Left lung (tissue), 10 donors: ENCODE data around the gene ANGPTL5. TPM values are rescaled to one million over a fixed set of nuclear protein-coding genes. Genes with fewer than 3 reads are reported as not detected.

Source experiments
- ATAC-seq: fragments of 200-7000 bp; cut with Tn5 transposase; one replicate; pipeline ENCODE4 v1.9.1; 2020; ENCODE audit warnings: moderate library complexity
- DNase-seq, 4 donors: peaks; one replicate each; pipeline ENCODE4 v3.0.0-alpha.2; 2013 to 2020
- H3K27ac ChIP-seq, 2 donors: fragments of 200-600 bp; sonication (generic) in 1 of 2; one replicate each; pipeline versions ENCODE4 v1.5.0 to v1.8.0; 2020 to 2021
- H3K27me3 ChIP-seq, 2 donors: fragments of 200-600 bp; sonication (generic) in 1 of 2; one replicate each; pipeline versions ENCODE4 v1.5.0 to v1.8.0; 2020 to 2021
- H3K36me3 ChIP-seq, 2 donors: fragments of 200-600 bp; sonication (generic) in 1 of 2; one replicate each; pipeline versions ENCODE4 v1.5.0 to v1.8.0; 2020 to 2021
- H3K4me1 ChIP-seq, 2 donors: fragments of 200-600 bp; one replicate each; pipeline ENCODE4 v1.8.0; 2021
- H3K4me3 ChIP-seq, 2 donors: fragments of 200-600 bp; sonication (generic) in 1 of 2; one replicate each; pipeline versions ENCODE4 v1.5.0 to v1.8.0; 2020 to 2021; ENCODE audit warnings: mild to moderate bottlenecking in 1 of 2
- H3K9me3 ChIP-seq, 2 donors: fragments of 200-600 bp; sonication (generic) in 1 of 2; one replicate each; pipeline versions ENCODE4 v1.5.0 to v1.8.0; 2020 to 2021
- CTCF ChIP-seq, 2 donors: fragments of 200-600 bp; sonication (generic) in 1 of 2; IDR thresholded peaks; one replicate each; pipeline versions ENCODE4 v1.5.0 to v1.8.0; 2021; ENCODE audit warnings: antibody characterized with exemption in 2 of 2
- intact Hi-C, 2 donors: fragments of 100-400 bp; cut with DNase I; formaldehyde crosslinking; loops; one replicate each; pipeline versions ENCODE4 v1.11.2 to v1.14.2; 2022
- polyA plus RNA-seq, 6 donors: library from polyadenylated mRNA; unstranded; fragments of 120-200 nt; gene quantifications; one replicate each; pipeline ENCODE4 v1.2.1, GENCODE V29; 2013; ENCODE audit not compliant: insufficient read length in 6 of 6
- total RNA-seq, 2 donors: library from RNA; stranded (reverse); fragmentation: NEBNext Ultra II Directional; extraction: Animal tissue kit (Norgen Biotek cat#: 25700); gene quantifications; one replicate each; pipeline ENCODE4 v1.2.1, GENCODE V29; 2021
- donor health status: DM: no; HTN: yes; CAD: no.
- donor health status: DM: no; HTN: no; CAD: no.

The ANGPTL5 gene
- total and polyA plus RNA-seq, 8 donors: 0.08 to 0.34 (median 0.14) TPM; not detected in 4

GRCh38 chr11:101848262-101848661, 68.1 kb downstream of the ANGPTL5 start:
- peak in 1 of 4 donors; percentile 62 for DNase-seq
- Histone ChIP-seq H3K9me3 (no peaks in the 10 kb centered on the region), H3K4me3 (no peak overlapping the region), H3K4me1 (no peaks in the 10 kb centered on the region), H3K27me3 (no peaks in the 10 kb centered on the region), H3K36me3 (no peaks in the 10 kb centered on the region), H3K27ac (no peak overlapping the region)
- no peak for ATAC-seq
- TF ChIP-seq CTCF (IDR thresholded peaks at IDR 0.05): no peak
- intact Hi-C loops: loop anchor here in 1 of 2 donors (5.0 kb wide), 1 partner anchor 391 kb away; no protein-coding TSS in a partner anchor

GRCh38 chr11:101844608-101845007, 71.7 kb downstream of the ANGPTL5 start:
- no peak for ATAC-seq
- no peaks in the 10 kb centered on the region for H3K4me1 ChIP-seq
- H3K4me3 ChIP-seq: no peak overlapping the region
- DNase-seq: no peak
- no peak overlapping the region for H3K27ac ChIP-seq
- peaks cover 0 to 3% of the 10 kb centered on the region in 2 donors for H3K9me3 ChIP-seq
- TF ChIP-seq CTCF (IDR thresholded peaks at IDR 0.05): no peak
- intact Hi-C loops: loop anchor here in 1 of 2 donors (5.0 kb wide), 1 partner anchor 387 kb away; no protein-coding TSS in a partner anchor
- H3K36me3 ChIP-seq: no peaks in the 10 kb centered on the region
- no peaks in the 10 kb centered on the region for H3K27me3 ChIP-seq

GRCh38 chr11:101840704-101841103, 75.6 kb downstream of the ANGPTL5 start:
- intact Hi-C loops: no loop called here

More at GRCh38 chr11:101840704-101841103, 75.6 kb downstream of the ANGPTL5 start:
- TF ChIP-seq CTCF (IDR thresholded peaks at IDR 0.05): no peak
- peak in 1 of 4 donors; percentile 24 for DNase-seq
- no peaks in the 10 kb centered on the region for H3K27me3 ChIP-seq
- peaks cover 0 to 6% of the 10 kb centered on the region in 2 donors for H3K9me3 ChIP-seq
- no peaks in the 10 kb centered on the region for H3K36me3 ChIP-seq
- ATAC-seq: no peak
- H3K27ac ChIP-seq: no peak overlapping the region
- no peaks in the 10 kb centered on the region for H3K4me1 ChIP-seq
- no peak overlapping the region for H3K4me3 ChIP-seq

Other genes starting within 250 kb of the ANGPTL5 start
- gene CEP126, start 1.5 kb downstream of the ANGPTL5 start, total RNA-seq: 1 to 10 TPM; 3.6 to 4.1 TPM
- gene CEP126, start 1.5 kb downstream of the ANGPTL5 start, polyA plus RNA-seq: 10 to 100 TPM in 5 of 6 donors, 1 to 10 TPM in 1; 9.6 to 18.2 (median 13.2) TPM
- 1 to 10 TPM; 6.2 to 8.1 TPM for gene CFAP300, start 130.9 kb upstream of the ANGPTL5 start, total RNA-seq
- 10 to 100 TPM in 2 of 6 donors, 1 to 10 TPM in 4; 4.9 to 12.1 (median 8.4) TPM for gene CFAP300, start 130.9 kb upstream of the ANGPTL5 start, polyA plus RNA-seq
- 100 to 1,000 TPM; 105 to 165 TPM for gene YAP1, start 193.9 kb upstream of the ANGPTL5 start, total RNA-seq
- gene YAP1, start 193.9 kb upstream of the ANGPTL5 start, polyA plus RNA-seq: 100 to 1,000 TPM; 324 to 384 (median 336) TPM